Mucosa of stomach (tissue), 1 donor: ENCODE data around the gene OR13J1.

Experiments used
- H3K27me3 ChIP-seq: one replicate; pipeline ENCODE4 v1.7.0; 2013; ENCODE audit warnings: mild to moderate bottlenecking, low read length; ENCODE audit not compliant: control insufficient read depth, insufficient read depth
- H3K36me3 ChIP-seq: one replicate; pipeline ENCODE4 v1.7.0; 2013; ENCODE audit warnings: low read length; ENCODE audit not compliant: control insufficient read depth, insufficient read depth
- H3K4me1 ChIP-seq: one replicate; pipeline ENCODE4 v1.7.0; 2013; ENCODE audit warnings: mild to moderate bottlenecking, low read length; ENCODE audit not compliant: control insufficient read depth, insufficient read depth
- H3K4me3 ChIP-seq: one replicate; pipeline ENCODE4 v1.7.0; 2013; ENCODE audit warnings: low read length
- H3K9ac ChIP-seq: one replicate; pipeline ENCODE4 v1.7.0; 2013; ENCODE audit warnings: mild to moderate bottlenecking, low read length, moderate library complexity
- H3K9me3 ChIP-seq: one replicate; pipeline ENCODE4 v1.7.0; 2013; ENCODE audit warnings: mild to moderate bottlenecking, low read length, moderate library complexity; ENCODE audit not compliant: control insufficient read depth
- donor health status: Pancreatic carcinoma.

The OR13J1 gene

DNA sequence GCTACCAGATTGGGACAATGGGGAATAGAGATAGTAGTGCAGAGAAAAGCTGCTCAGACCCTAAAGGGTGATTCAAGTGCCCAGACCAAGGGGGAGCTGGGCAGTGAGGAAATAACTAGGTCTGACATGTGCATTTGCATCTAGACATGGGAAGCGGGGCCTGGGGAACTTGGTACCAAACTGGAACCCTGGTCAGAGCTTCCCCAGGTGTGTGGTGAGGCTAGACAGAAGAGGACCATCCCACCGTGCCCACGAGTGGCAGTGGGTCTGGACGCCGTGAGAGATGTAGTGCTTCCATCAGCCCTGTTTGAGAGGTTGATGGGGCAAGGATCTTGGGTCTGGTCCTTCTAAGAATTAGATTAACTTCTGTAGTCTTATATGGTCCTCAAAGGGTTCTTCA, 33.6 kb downstream of the OR13J1 start:
- Histone ChIP-seq H3K4me1 (peaks cover 43% of the 10 kb centered on the region), H3K9me3 (no peaks in the 10 kb centered on the region), H3K4me3 (no peak overlapping the region), H3K27me3 (no peaks in the 10 kb centered on the region), H3K36me3 (no peaks in the 10 kb centered on the region), H3K9ac (no peak overlapping the region)

DNA sequence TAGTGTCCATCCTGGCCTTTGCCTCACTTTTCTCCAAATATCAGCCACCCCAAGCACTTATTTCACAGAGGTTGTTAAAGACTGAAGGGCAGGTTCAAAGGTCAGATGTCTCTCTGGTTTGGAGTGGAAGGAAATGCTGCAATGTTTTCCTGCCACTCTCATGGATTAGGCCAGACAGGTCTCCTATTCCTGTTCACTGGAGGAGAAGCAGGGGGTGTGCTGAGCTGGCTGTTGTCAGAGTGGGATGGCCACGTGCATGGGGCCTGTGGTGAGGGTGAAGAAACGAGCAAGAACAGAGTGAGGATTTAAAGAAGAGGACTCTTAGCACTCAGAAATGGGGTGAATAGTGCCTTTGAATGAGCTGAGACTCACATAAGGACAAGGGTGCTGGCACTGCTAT, 34.4 kb downstream of the OR13J1 start:
- no peaks in the 10 kb centered on the region for H3K9me3 ChIP-seq
- H3K4me1 ChIP-seq = peaks cover 43% of the 10 kb centered on the region
- H3K36me3 ChIP-seq = no peaks in the 10 kb centered on the region
- H3K9ac ChIP-seq = no peak overlapping the region
- H3K27me3 ChIP-seq = no peaks in the 10 kb centered on the region
- H3K4me3 ChIP-seq = no peak overlapping the region

GRCh38 chr9:35835216-35835632, 35.0 kb downstream of the OR13J1 start:
- Histone ChIP-seq H3K4me3 (no peak overlapping the region), H3K9ac (no peak overlapping the region), H3K9me3 (no peaks in the 10 kb centered on the region), H3K27me3 (no peaks in the 10 kb centered on the region), H3K4me1 (peaks cover 44% of the 10 kb centered on the region), H3K36me3 (no peaks in the 10 kb centered on the region)

- no peak overlapping the region for H3K4me3 ChIP-seq
- H3K9me3 ChIP-seq = no peaks in the 10 kb centered on the region
- H3K4me1 ChIP-seq = peaks cover 51% of the 10 kb centered on the region
- no peaks in the 10 kb centered on the region for H3K27me3 ChIP-seq
- peak overlapping the region; percentile 57 for H3K9ac ChIP-seq
- H3K36me3 ChIP-seq = no peaks in the 10 kb centered on the region
Measured at GRCh38 chr9:35834260-35835215, 35.7 kb downstream of the OR13J1 start.

DNA sequence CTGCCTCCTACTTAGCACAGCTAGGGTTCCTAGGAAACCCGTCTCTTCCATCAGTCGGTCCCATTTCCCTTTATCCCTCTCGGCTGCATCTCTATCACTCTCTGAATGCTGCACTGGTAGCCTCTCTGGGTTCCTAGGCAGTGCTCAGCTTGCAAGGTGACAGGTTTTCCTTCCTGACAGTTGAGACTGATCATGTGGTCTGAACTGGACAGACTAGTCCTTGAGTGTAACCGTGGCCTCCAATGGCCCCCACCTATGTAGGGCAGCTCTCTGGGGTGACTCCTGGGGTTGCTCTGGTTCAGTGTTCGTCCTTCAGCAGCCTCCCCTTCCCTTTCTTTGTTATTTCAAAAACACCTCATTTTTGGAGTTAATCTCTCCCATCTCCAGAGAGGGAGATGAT, 37.4 kb downstream of the OR13J1 start:
- Histone ChIP-seq H3K9me3 (no peaks in the 10 kb centered on the region), H3K4me1 (peaks cover 58% of the 10 kb centered on the region), H3K36me3 (no peaks in the 10 kb centered on the region), H3K4me3 (no peak overlapping the region), H3K9ac (peak overlapping the region; percentile 57), H3K27me3 (no peaks in the 10 kb centered on the region)

GRCh38 chr9:35831040-35831439, 39.2 kb downstream of the OR13J1 start:
- H3K9me3 ChIP-seq = no peaks in the 10 kb centered on the region
- H3K36me3 ChIP-seq = no peaks in the 10 kb centered on the region
- peaks cover 63% of the 10 kb centered on the region for H3K4me1 ChIP-seq
- no peak overlapping the region for H3K9ac ChIP-seq
- H3K4me3 ChIP-seq = no peak overlapping the region
- H3K27me3 ChIP-seq = no peaks in the 10 kb centered on the region

DNA sequence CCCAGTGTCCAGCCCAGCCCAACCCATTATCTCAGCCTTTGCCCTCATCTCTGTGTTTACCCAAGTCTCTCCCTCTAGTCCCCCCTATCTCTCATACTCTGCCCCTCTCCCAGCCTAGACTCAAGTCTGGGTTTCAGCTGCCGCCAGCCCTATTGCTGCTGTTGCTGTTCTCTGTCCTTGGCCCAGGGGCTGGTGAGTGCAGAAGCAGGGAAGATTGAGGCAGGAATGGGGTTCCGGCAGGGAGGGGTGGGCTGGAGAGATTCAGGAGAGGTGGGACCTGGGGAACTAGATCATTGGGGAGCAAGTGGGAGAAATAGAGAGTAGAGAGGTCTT, 40.5 kb downstream of the OR13J1 start:
- no peaks in the 10 kb centered on the region for H3K36me3 ChIP-seq
- peaks cover 53% of the 10 kb centered on the region for H3K4me1 ChIP-seq

DNA sequence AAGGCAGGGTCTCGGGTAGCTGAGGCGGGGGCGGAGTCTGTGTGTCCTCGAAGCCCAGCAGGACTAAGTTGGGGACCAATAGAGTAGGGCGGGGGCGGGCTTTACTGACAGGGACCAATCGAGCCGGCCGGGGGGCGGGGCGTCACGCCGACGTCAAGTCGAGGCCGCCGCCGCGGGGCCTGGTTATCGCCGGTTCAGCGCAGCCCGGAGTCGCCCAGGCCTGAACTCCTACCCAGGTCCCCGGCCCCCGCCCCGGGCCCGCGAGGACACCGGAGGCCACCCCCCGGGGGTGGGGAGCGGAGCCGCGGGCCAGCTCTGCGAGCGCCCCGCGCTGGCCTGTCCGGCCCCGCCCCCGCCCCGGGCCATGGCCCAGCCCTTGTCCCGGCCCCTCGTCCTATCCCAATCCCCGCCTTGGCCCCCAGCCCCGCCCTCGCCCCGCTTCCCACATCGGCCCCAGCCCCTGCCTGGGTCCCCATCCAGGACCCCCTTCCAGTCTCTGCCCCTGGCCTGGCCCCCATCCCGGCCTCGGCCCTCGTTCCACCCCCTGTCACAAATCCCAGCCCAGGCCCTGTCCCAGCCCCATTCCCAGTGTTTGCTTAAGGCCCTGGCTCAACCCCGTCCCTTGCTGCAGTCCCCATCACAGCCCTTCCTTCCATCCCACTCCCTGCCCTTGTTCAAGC, 41.0 kb downstream of the OR13J1 start, which contains the start of gene TMEM8B:
Gene TMEM8B, plus strand, starts transcription at position 145 of the 680 bp plus-strand sequence. Its CDS starts 220 bp downstream, at position 365.
- H3K27me3 ChIP-seq = no peaks in the 10 kb centered on the region
- H3K36me3 ChIP-seq = no peaks in the 10 kb centered on the region
- peak within 1 kb of the TSS; percentile 65 for H3K4me3 ChIP-seq
- H3K9me3 ChIP-seq = no peaks in the 10 kb centered on the region
- H3K9ac ChIP-seq = peak within 1 kb of the TSS; percentile 90
- H3K4me1 ChIP-seq = peaks cover 48% of the 10 kb centered on the region

More for the DNA sequence above, 40.5 kb downstream of the OR13J1 start:
- peak overlapping the region; percentile 38 for H3K4me3 ChIP-seq
- no peaks in the 10 kb centered on the region for H3K9me3 ChIP-seq
- no peaks in the 10 kb centered on the region for H3K27me3 ChIP-seq
- H3K9ac ChIP-seq = peak overlapping the region; percentile 90

GRCh38 chr9:35828716-35829083, 41.5 kb downstream of the OR13J1 start, which contains the start of gene FAM221B:
Gene FAM221B (minus strand): TSS chr9:35828732. CDS start chr9:35826161, 2,571 bp downstream.
- H3K27me3 ChIP-seq = no peaks in the 10 kb centered on the region
- peak within 1 kb of the TSS; percentile 65 for H3K4me3 ChIP-seq
- no peaks in the 10 kb centered on the region for H3K9me3 ChIP-seq
- peaks cover 43% of the 10 kb centered on the region for H3K4me1 ChIP-seq
- H3K9ac ChIP-seq = peak within 1 kb of the TSS; percentile 90
- no peaks in the 10 kb centered on the region for H3K36me3 ChIP-seq

DNA sequence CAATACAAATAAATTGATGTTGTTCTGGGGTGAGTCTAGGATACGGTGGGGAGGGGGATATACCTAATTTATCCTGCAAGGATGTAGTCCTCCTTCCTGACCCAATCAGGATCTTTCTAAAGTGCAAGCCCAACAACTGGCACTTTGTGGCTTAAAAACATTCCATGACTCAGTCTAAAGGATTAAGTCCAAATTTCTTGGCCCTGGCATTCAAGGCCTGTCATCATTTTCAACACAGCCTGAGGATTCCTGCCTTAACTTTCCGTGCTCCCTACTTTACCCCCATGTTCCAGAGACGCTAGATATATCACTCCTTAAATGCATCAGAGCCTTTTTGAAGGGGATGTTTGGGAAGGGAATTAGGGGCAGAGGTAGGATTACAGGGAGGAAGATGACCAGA, 42.7 kb downstream of the OR13J1 start:
- Histone ChIP-seq H3K4me1 (peaks cover 32% of the 10 kb centered on the region), H3K4me3 (no peak overlapping the region), H3K9ac (no peak overlapping the region), H3K27me3 (no peaks in the 10 kb centered on the region), H3K9me3 (no peaks in the 10 kb centered on the region), H3K36me3 (no peaks in the 10 kb centered on the region)

DNA sequence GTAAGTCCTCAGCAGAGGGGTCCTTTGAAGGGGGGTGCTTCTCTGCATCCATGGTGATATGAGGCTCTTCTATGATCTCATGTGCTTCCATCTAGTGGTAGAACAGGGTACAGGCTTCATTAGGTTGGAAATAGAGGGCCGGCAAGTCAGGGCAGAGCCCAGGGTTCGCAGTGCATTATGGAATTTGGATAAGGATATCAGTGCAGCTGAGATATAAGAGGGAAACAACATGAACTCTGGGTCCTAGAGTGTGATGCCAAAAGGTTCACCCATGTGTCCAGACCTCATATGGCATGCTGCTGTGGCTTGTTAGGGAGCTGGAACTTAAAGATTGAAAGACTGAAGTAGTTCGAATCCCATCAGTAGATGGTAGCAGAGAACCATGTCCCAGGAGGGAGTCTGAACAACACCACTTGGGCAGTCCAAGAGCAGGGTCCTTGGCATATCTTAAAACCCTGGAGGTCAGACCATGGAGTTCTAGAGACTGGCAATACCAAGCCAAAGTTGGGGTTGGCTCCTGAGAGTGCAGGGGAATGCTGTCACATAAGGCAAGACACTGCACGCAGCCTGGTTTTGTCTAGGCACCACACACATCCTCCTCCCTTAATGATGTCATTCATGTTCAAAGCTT, 44.0 kb downstream of the OR13J1 start:
- H3K4me3 ChIP-seq = no peak overlapping the region
- no peak overlapping the region for H3K9ac ChIP-seq
- no peaks in the 10 kb centered on the region for H3K9me3 ChIP-seq
- H3K36me3 ChIP-seq = no peaks in the 10 kb centered on the region
- H3K27me3 ChIP-seq = no peaks in the 10 kb centered on the region
- peaks cover 24% of the 10 kb centered on the region for H3K4me1 ChIP-seq

DNA sequence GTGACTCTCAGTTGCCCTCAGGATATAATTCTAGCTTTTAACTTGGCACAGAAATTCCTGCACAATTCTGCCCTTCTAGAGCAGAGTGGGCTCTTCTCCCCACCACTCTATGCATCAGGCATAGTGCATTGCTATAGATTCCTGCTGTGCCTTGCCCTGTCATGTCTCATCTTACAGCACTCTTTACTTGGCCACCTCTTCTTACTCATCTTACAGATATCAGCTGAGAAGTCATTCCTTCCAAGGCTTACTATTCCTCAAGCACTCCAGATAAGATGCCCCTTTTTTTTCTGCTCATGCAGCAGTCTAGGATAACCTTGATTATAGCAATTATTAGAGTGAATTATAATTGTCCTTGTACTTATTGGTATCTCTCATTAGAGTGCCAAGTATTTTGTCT, 47.3 kb downstream of the OR13J1 start:
- no peaks in the 10 kb centered on the region for H3K27me3 ChIP-seq
- H3K36me3 ChIP-seq = no peaks in the 10 kb centered on the region
- no peak overlapping the region for H3K4me3 ChIP-seq
- no peak overlapping the region for H3K9ac ChIP-seq
- no peaks in the 10 kb centered on the region for H3K9me3 ChIP-seq
- peaks cover 9% of the 10 kb centered on the region for H3K4me1 ChIP-seq
